GM19438 (cell line): ENCODE measurements around the gene FAM161A.
A peak's percentile ranks its signal among the peaks of the same experiment; 100 is the strongest.

Source experiments
- ATAC-seq: cut with Tn5 transposase; IDR thresholded peaks from one replicate; pipeline ENCODE4 v1.9.1; 2021; ENCODE audit warnings: low read depth; ENCODE audit not compliant: unreplicated experiment

The FAM161A gene

DNA sequence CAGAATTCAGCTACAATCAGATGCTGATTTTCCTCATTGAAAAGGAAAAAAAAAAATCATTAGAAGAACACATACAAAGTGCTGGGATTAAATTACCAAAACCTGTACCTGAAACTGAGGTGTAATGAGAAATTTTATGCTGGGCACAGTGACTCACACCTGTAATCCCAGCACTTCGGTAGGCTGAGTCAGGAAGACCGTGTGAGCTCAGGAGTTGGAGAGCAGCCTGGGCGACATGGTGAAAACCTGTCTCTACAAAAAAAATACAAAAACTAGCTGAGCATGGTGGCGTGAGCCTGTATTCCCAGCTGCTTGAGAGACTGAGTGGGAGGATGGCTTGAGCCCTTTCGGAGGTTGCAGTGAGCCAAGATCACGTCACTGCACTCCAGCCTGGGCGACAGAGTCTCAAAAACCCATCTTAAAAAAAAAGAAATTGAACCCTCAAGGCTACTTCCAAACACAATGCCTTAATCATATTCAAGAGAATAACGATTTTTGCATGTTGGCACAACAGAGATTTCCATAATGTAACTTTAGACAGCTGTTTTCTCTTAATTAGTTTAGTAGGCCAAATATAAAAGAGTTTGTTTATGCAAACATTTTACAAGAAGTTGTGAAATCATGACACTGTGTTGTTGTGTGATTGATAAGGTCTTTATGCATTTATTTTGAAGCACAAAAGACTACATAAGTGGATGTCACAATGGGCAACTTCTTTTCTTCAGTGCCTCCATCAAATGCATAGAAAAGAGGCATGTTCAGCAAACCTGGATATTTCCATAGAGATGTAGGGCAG is 63.9 kb downstream of the FAM161A start:
- ATAC-seq = no peak

DNA sequence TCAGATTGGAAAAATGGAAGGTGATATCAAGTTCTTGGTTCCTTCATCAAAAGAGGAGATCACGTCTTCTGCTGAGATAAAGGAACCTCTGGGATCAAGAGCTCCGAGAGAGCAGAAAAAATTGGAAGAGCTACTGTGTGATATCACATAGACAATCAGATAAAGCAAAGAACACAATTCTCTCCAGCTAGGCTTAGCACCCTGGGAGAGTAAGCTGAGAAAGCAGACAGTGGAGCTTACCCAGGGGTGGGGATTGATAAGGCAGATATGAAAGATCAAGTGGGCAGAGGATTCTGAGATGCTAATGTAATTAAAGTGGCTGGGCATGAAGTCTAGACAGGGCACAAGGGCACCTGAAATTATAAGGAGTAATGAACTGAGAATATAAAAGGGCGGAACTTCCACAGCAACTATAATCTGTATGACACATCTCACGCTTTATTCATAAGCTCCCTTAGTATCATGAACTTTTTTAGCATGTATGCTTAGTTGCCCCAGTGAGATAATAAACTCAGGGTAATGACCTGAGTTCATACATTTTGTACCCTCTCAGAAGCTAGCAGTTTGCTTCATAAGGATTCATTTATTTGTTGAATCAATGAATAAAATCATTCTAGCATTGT is 65.8 kb downstream of the FAM161A start:
- ATAC-seq = no peak

DNA sequence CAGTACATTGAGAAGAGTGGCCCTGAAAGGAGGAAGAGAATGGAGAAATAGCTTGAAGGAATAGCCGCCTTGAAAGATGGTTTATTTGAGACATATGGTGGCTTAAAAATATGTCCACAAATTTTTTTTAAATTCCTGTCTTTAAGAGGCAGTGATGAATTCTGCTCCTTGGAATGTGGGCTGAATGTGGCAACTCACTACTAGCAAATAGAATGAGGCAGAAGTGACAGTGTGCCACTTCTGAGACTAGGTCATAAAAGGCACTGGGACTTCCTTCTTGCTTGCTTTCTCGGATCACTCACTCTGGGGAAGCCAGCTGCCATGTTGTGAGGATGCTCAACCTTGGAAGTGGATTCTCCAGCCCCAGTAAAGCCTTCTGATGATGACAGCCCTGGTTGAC is 67.0 kb downstream of the FAM161A start:
- ATAC-seq = no peak

- no peak for ATAC-seq
Observed at GRCh38 chr2:61785583-61785982, 68.3 kb downstream of the FAM161A start.

GRCh38 chr2:61784643-61785042 is 69.2 kb downstream of the FAM161A start:
- no peak for ATAC-seq

DNA sequence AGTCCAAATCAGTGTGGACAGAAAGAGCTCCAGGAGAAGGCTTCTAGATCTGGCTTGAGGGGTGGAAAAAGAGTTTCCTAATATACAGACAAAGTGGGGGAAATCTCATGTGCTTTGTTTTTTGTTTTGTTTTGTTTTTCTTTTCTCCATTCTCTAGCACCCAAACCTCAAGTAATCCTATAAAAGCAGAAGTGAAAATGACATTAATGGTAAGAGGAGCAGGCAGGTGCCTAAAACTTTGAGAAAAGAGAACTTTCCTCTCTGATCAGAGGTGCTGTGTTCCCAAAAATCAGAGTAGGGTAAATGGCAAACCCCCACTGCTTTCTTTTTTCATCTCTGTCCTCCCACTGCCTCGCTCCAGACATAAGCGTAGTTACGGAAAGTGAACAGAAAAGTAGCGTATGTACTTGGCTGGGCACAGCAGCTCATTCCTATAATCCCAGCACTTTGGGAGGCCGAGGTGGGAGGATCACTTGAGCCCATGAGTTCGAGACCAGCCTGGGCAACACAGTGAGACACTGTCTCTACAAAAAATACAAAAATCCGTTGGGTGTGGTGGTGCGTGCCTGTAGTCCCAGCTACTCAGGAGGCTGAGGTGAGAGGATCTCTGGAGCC is 77.8 kb downstream of the FAM161A start:
- peak; percentile 83 for ATAC-seq
